ENCODE results near the gene SLC6A5. TPM values are rescaled to one million over a fixed set of nuclear protein-coding genes. Genes with fewer than 3 reads are reported as not detected.
A peak's percentile ranks its signal among the peaks of the same experiment; 100 is the strongest.
"Not testable (repeated sequence)": the region's sequence is repeated elsewhere in the genome, so short reads cannot be mapped to it uniquely, and the experiment has no call there.

Gene SLC6A5
- not detected in 2 replicates for total RNA-seq (2021)
- not detected for Bru-seq, nascent RNA
- not detected for BruChase-seq, experiment 1, labeled RNA remaining after a 2-hour chase
- not detected for BruChase-seq, experiment 2, labeled RNA remaining after a 6-hour chase
- long read RNA-seq: 0 reads

GRCh38 chr11:20599221-20600019 is at the start of gene SLC6A5:
Gene SLC6A5 (plus strand): TSS chr11:20599608. CDS start chr11:20599673, 65 bp downstream.
- ChIA-PET POLR2A (ENCODE audit: low non-redundant PET) (no interaction called here), CTCF (no interaction called here)
- no TSS peak for BruUV-seq (replicated peaks)
- TF ChIP-seq, protein P1, sequence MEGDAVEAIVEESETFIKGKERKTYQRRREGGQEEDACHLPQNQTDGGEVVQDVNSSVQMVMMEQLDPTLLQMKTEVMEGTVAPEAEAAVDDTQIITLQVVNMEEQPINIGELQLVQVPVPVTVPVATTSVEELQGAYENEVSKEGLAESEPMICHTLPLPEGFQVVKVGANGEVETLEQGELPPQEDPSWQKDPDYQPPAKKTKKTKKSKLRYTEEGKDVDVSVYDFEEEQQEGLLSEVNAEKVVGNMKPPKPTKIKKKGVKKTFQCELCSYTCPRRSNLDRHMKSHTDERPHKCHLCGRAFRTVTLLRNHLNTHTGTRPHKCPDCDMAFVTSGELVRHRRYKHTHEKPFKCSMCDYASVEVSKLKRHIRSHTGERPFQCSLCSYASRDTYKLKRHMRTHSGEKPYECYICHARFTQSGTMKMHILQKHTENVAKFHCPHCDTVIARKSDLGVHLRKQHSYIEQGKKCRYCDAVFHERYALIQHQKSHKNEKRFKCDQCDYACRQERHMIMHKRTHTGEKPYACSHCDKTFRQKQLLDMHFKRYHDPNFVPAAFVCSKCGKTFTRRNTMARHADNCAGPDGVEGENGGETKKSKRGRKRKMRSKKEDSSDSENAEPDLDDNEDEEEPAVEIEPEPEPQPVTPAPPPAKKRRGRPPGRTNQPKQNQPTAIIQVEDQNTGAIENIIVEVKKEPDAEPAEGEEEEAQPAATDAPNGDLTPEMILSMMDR (conservative IDR thresholded peaks at IDR 0.05; ENCODE audit: low read depth, low read length): no peak
- TF ChIP-seq EZH2 (IDR thresholded peaks at IDR 0.05; ENCODE audit: borderline replicate concordance, low read depth, low read length, poor library complexity, severe bottlenecking): no peak
- no peaks in the 10 kb centered on the region for H3K9me3 ChIP-seq (ENCODE audit: low read depth, low read length, poor library complexity, severe bottlenecking)
- no peak within 1 kb of the TSS for H3K4me3 ChIP-seq (ENCODE audit: low read depth, low read length, poor library complexity, severe bottlenecking)
- DNase-seq (ENCODE audit: low spot score): peak; percentile 70
- H3K36me3 ChIP-seq (ENCODE audit: insufficient read depth, low read length, poor library complexity, severe bottlenecking): no peaks in the 10 kb centered on the region
- H3K4me1 ChIP-seq (ENCODE audit: insufficient read depth, low read length, poor library complexity, severe bottlenecking): no peaks in the 10 kb centered on the region
- no peak within 1 kb of the TSS for H3K27ac ChIP-seq (ENCODE audit: low read depth, low read length, poor library complexity, severe bottlenecking)
- intact Hi-C loops (cut with micrococcal nuclease; ENCODE audit: unreplicated experiment): no loop called here
- peaks cover 97% of the 10 kb centered on the region for H3K27me3 ChIP-seq (replicated peaks; ENCODE audit: insufficient read depth, low read depth, low read length, poor library complexity)

GRCh38 chr11:20551096-20551495 is 48.3 kb upstream of the SLC6A5 start:
- H3K4me1 ChIP-seq (ENCODE audit: insufficient read depth, low read length, poor library complexity, severe bottlenecking): no peaks in the 10 kb centered on the region
- H3K4me3 ChIP-seq (ENCODE audit: low read depth, low read length, poor library complexity, severe bottlenecking): no peak overlapping the region
- intact Hi-C loops (cut with micrococcal nuclease; ENCODE audit: unreplicated experiment): no loop called here
- ChIA-PET POLR2A (ENCODE audit: low non-redundant PET) (no interaction called here), CTCF (no interaction called here)
- no peak for TF ChIP-seq EZH2 (IDR thresholded peaks at IDR 0.05; ENCODE audit: borderline replicate concordance, low read depth, low read length, poor library complexity, severe bottlenecking)
- TF ChIP-seq, protein P1 (conservative IDR thresholded peaks at IDR 0.05; ENCODE audit: low read depth, low read length): no peak
- H3K36me3 ChIP-seq (ENCODE audit: insufficient read depth, low read length, poor library complexity, severe bottlenecking): no peaks in the 10 kb centered on the region
- no peaks in the 10 kb centered on the region for H3K27me3 ChIP-seq (replicated peaks; ENCODE audit: insufficient read depth, low read depth, low read length, poor library complexity)
- no peaks in the 10 kb centered on the region for H3K9me3 ChIP-seq (ENCODE audit: low read depth, low read length, poor library complexity, severe bottlenecking)
- no peak overlapping the region for H3K27ac ChIP-seq (ENCODE audit: low read depth, low read length, poor library complexity, severe bottlenecking)
- no peak for DNase-seq (ENCODE audit: low spot score)
- BruUV-seq (replicated peaks): no TSS peak

- H3K27me3 ChIP-seq (replicated peaks; ENCODE audit: insufficient read depth, low read depth, low read length, poor library complexity): no peaks in the 10 kb centered on the region
- no peak for DNase-seq (ENCODE audit: low spot score)
- no peaks in the 10 kb centered on the region for H3K4me1 ChIP-seq (ENCODE audit: insufficient read depth, low read length, poor library complexity, severe bottlenecking)
- no peak overlapping the region for H3K27ac ChIP-seq (ENCODE audit: low read depth, low read length, poor library complexity, severe bottlenecking)
- no TSS peak for BruUV-seq (replicated peaks)
- ChIA-PET CTCF (no interaction called here), POLR2A (ENCODE audit: low non-redundant PET) (no interaction called here)
- TF ChIP-seq, protein P1 (conservative IDR thresholded peaks at IDR 0.05; ENCODE audit: low read depth, low read length): no peak
- TF ChIP-seq EZH2 (IDR thresholded peaks at IDR 0.05; ENCODE audit: borderline replicate concordance, low read depth, low read length, poor library complexity, severe bottlenecking): no peak
- no peaks in the 10 kb centered on the region for H3K36me3 ChIP-seq (ENCODE audit: insufficient read depth, low read length, poor library complexity, severe bottlenecking)
- no peak overlapping the region for H3K4me3 ChIP-seq (ENCODE audit: low read depth, low read length, poor library complexity, severe bottlenecking)
- H3K9me3 ChIP-seq (ENCODE audit: low read depth, low read length, poor library complexity, severe bottlenecking): no peaks in the 10 kb centered on the region
- intact Hi-C loops (cut with micrococcal nuclease; ENCODE audit: unreplicated experiment): no loop called here
Measured at GRCh38 chr11:20555783-20556182, 43.6 kb upstream of the SLC6A5 start.

- DNase-seq (ENCODE audit: low spot score); CTCF ChIA-PET; H3K4me3 ChIP-seq (ENCODE audit: low read depth, low read length, poor library complexity, severe bottlenecking); H3K9me3 ChIP-seq (ENCODE audit: low read depth, low read length, poor library complexity, severe bottlenecking); POLR2A ChIA-PET (ENCODE audit: low non-redundant PET); intact Hi-C loops (cut with micrococcal nuclease; ENCODE audit: unreplicated experiment); BruUV-seq (replicated peaks); H3K27ac ChIP-seq (ENCODE audit: low read depth, low read length, poor library complexity, severe bottlenecking); H3K4me1 ChIP-seq (ENCODE audit: insufficient read depth, low read length, poor library complexity, severe bottlenecking); H3K36me3 ChIP-seq (ENCODE audit: insufficient read depth, low read length, poor library complexity, severe bottlenecking); H3K27me3 ChIP-seq (replicated peaks; ENCODE audit: insufficient read depth, low read depth, low read length, poor library complexity): not testable (repeated sequence)
Measured at GRCh38 chr11:20556396-20556795, 43.0 kb upstream of the SLC6A5 start.

Data from A673 (cell line).